Measurements from ENCODE around the gene PSME1. TPM values are rescaled to one million over a fixed set of nuclear protein-coding genes. Genes with fewer than 3 reads are reported as not detected.

Gene PSME1
- total RNA-seq, 4 donors from 2014 or later = 81.3 to 125 (median 114) TPM

GRCh38 chr14:24185026-24185425 is 49.0 kb downstream of the PSME1 start:
- H3K4me3 ChIP-seq (ENCODE audit: low read depth, poor library complexity, severe bottlenecking) = no peak overlapping the region
- no peak for DNase-seq (ENCODE audit: low spot score in 2 of 2)
- no peak for TF ChIP-seq CTCF (IDR thresholded peaks at IDR 0.05)
- TF ChIP-seq POLR2A (IDR thresholded peaks at IDR 0.05) = no peak
- intact Hi-C loops (cut with DNase I; ENCODE audit: low total_unique reads) = no loop called here
- WGBS, 2 donors = 96 to 99% methylated on average over 7 of the region's 7 CpGs

DNA sequence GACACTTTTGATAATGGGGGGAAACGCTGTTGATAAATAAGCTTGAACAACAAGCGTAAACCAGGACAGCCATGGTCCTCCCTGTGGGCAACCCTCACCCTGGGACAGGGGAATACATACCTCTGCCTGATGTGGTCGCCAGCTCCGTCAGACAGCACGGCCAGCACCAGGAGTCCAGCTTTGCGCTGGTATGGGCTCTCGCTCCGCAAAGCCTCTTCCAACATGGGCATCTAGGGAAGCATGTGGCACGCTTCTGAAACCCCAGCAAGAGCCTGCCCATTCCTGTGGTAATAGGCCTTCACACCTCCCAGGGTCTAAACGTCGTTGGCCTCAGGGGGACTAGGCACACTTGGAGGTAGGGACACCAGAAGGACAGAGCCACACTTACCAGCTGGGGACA is 49.7 kb downstream of the PSME1 start:
- intact Hi-C loops (cut with DNase I; ENCODE audit: low total_unique reads) = no loop called here

GRCh38 chr14:24186831-24187538 is 51.0 kb downstream of the PSME1 start:
- intact Hi-C loops (cut with DNase I; ENCODE audit: low total_unique reads) = no loop called here
- WGBS, 2 donors = 87 to 92% methylated on average over 10 of the region's 10 CpGs
- TF ChIP-seq CTCF (IDR thresholded peaks at IDR 0.05) (no peak), POLR2A (IDR thresholded peaks at IDR 0.05) (no peak)
- no peak for DNase-seq (ENCODE audit: low spot score in 2 of 2)
- no peak overlapping the region for H3K4me3 ChIP-seq (ENCODE audit: low read depth, poor library complexity, severe bottlenecking)

More for the DNA sequence above, 49.7 kb downstream of the PSME1 start:
- WGBS, 2 donors = 88 to 90% methylated on average over 11 of the region's 11 CpGs
- TF ChIP-seq POLR2A (IDR thresholded peaks at IDR 0.05) (no peak), CTCF (IDR thresholded peaks at IDR 0.05) (no peak)
- H3K4me3 ChIP-seq (ENCODE audit: low read depth, poor library complexity, severe bottlenecking) = no peak overlapping the region
- no peak for DNase-seq (ENCODE audit: low spot score in 2 of 2)

DNA sequence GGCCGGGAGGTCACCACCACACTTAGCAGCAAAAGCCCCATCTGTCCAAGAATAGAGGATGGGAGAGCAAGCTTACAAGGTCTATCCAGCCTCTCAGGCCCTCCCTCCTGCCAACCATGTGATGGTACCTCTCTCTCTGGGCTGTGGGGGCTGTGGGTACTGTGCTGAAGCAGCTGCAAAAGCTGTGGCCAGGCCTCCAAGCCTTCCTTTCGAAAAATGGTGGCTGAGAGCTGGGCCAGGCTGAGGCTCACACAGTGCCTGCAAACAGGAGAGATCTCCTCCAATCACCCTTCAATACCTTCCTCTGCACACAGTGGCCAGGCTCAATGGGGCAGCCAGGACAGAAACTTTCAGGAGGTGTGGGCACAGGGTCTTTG is 51.5 kb downstream of the PSME1 start:
- DNase-seq (ENCODE audit: low spot score in 2 of 2) = no peak
- intact Hi-C loops (cut with DNase I; ENCODE audit: low total_unique reads) = no loop called here
- TF ChIP-seq CTCF (IDR thresholded peaks at IDR 0.05) = no peak
- TF ChIP-seq POLR2A (IDR thresholded peaks at IDR 0.05) = no peak
- H3K4me3 ChIP-seq (ENCODE audit: low read depth, poor library complexity, severe bottlenecking) = no peak overlapping the region
- WGBS, 2 donors = 91 to 96% methylated on average over 1 to 2 of the region's 2 CpGs

Small RNAs within 50 kb of the gene (microRNA-seq; reads per million reads assigned to microRNA genes)
- 0 reads per million in 2 donors for gene MIR7703 (ENCODE audit: borderline number of aligned reads in 1 of 2, borderline replicate concordance in 2 of 2)

Other genes starting within 250 kb of the PSME1 start
- 10 to 100 TPM; 29.9 to 54.0 (median 38.9) TPM for gene DHRS4, start 182.4 kb upstream of the PSME1 start, total RNA-seq
- 10 to 100 TPM; 15.8 to 40.4 (median 23.3) TPM for gene DHRS4L2, start 147.3 kb upstream of the PSME1 start, total RNA-seq
- gene CARMIL3, start 84.2 kb upstream of the PSME1 start, total RNA-seq = 1 to 10 TPM; 2.8 to 7.6 (median 5.2) TPM
- under 1 TPM in 1 of 4 donors, not detected in 3; 0.39 TPM for gene CPNE6, start 64.6 kb upstream of the PSME1 start, total RNA-seq
- 10 to 100 TPM; 15.4 to 29.0 (median 21.0) TPM for gene PCK2, start 41.9 kb upstream of the PSME1 start, total RNA-seq
- 100 to 1,000 TPM in 1 of 4 donors, 10 to 100 TPM in 3; 53.3 to 134 (median 64.3) TPM for gene DCAF11, start 21.4 kb upstream of the PSME1 start, total RNA-seq
- gene NRL, start 21.2 kb upstream of the PSME1 start, total RNA-seq = 1 to 10 TPM in 2 of 4 donors, under 1 TPM in 1, not detected in 1; 0.52 to 2.4 (median 2.2) TPM
- gene FITM1, start 5.5 kb upstream of the PSME1 start, total RNA-seq = 1 to 10 TPM in 2 of 4 donors, under 1 TPM in 1, not detected in 1; 0.61 to 1.3 (median 1.0) TPM
- gene EMC9, start 5.4 kb downstream of the PSME1 start, total RNA-seq = 10 to 100 TPM; 13.3 to 21.8 (median 20.6) TPM
- 10 to 100 TPM; 23.2 to 50.2 (median 31.2) TPM for gene PSME2, start 10.4 kb downstream of the PSME1 start, total RNA-seq
- 10 to 100 TPM; 53.1 to 98.6 (median 77.3) TPM for gene RNF31, start 11.3 kb downstream of the PSME1 start, total RNA-seq
- gene IRF9, start 25.1 kb downstream of the PSME1 start, total RNA-seq = 10 to 100 TPM; 36.1 to 54.1 (median 44.2) TPM
- gene REC8, start 35.9 kb downstream of the PSME1 start, total RNA-seq = 1 to 10 TPM; 1.2 to 7.1 (median 2.4) TPM
- gene IPO4, start 52.6 kb downstream of the PSME1 start, total RNA-seq = 10 to 100 TPM; 25.1 to 40.0 (median 32.6) TPM
- 10 to 100 TPM; 44.6 to 64.4 (median 52.9) TPM for gene TM9SF1, start 59.2 kb downstream of the PSME1 start, total RNA-seq
- not detected for gene TSSK4, start 69.5 kb downstream of the PSME1 start, total RNA-seq
- gene CHMP4A, start 77.3 kb downstream of the PSME1 start, total RNA-seq = 10 to 100 TPM; 50.3 to 99.6 (median 68.1) TPM
- gene MDP1, start 79.9 kb downstream of the PSME1 start, total RNA-seq = 10 to 100 TPM in 3 of 4 donors, 1 to 10 TPM in 1; 9.7 to 12.2 (median 10.7) TPM
- 100 to 1,000 TPM in 3 of 4 donors, 10 to 100 TPM in 1; 68.0 to 153 (median 107) TPM for gene NEDD8, start 96.2 kb downstream of the PSME1 start, total RNA-seq
- gene GMPR2, start 96.7 kb downstream of the PSME1 start, total RNA-seq = 10 to 100 TPM; 39.0 to 57.2 (median 49.0) TPM
- gene TINF2, start 106.4 kb downstream of the PSME1 start, total RNA-seq = 10 to 100 TPM; 52.5 to 70.9 (median 60.0) TPM
- 100 to 1,000 TPM; 160 to 283 (median 235) TPM for gene TGM1, start 127.0 kb downstream of the PSME1 start, total RNA-seq
- gene RABGGTA, start 135.4 kb downstream of the PSME1 start, total RNA-seq = 10 to 100 TPM; 35.5 to 69.4 (median 44.7) TPM
- gene DHRS1, start 163.6 kb downstream of the PSME1 start, total RNA-seq = 100 to 1,000 TPM in 1 of 4 donors, 10 to 100 TPM in 3; 55.0 to 112 (median 90.6) TPM
- gene NOP9, start 163.7 kb downstream of the PSME1 start, total RNA-seq = 10 to 100 TPM; 13.8 to 20.4 (median 17.6) TPM
- gene CIDEB, start 171.8 kb downstream of the PSME1 start, total RNA-seq = 10 to 100 TPM; 10.6 to 29.8 (median 25.1) TPM
- gene LTB4R2, start 173.9 kb downstream of the PSME1 start, total RNA-seq = 100 to 1,000 TPM in 3 of 4 donors, 10 to 100 TPM in 1; 88.1 to 173 (median 147) TPM
- gene LTB4R, start 175.3 kb downstream of the PSME1 start, total RNA-seq = 100 to 1,000 TPM in 1 of 4 donors, 10 to 100 TPM in 3; 58.9 to 118 (median 70.9) TPM
- gene ADCY4, start 198.9 kb downstream of the PSME1 start, total RNA-seq = 10 to 100 TPM in 3 of 4 donors, 1 to 10 TPM in 1; 6.7 to 22.8 (median 16.5) TPM
- gene RIPK3, start 203.8 kb downstream of the PSME1 start, total RNA-seq = 10 to 100 TPM in 1 of 4 donors, 1 to 10 TPM in 3; 6.3 to 18.0 (median 7.2) TPM
- 10 to 100 TPM in 3 of 4 donors, 1 to 10 TPM in 1; 8.3 to 26.1 (median 14.0) TPM for gene NFATC4, start 232.0 kb downstream of the PSME1 start, total RNA-seq